SJSA1 (cell line): ENCODE data around the gene DOK4. TPM values are rescaled to one million over a fixed set of nuclear protein-coding genes. Genes with fewer than 3 reads are reported as not detected.

Experiments used
- DNase-seq, 2 experiments: peaks; one replicate each; pipeline ENCODE4 v3.0.0-alpha.2; 2015 to 2020; ENCODE audit warnings: low spot score in 2 of 2, low read depth in 1 of 2
- H3K27ac ChIP-seq: fragments of 250-450 bp; sonication (Bioruptor Pico); 2 replicates; pipeline ENCODE4 v1.5.1; 2020; ENCODE audit warnings: mild to moderate bottlenecking, moderate library complexity
- H3K27me3 ChIP-seq: fragments of 250-450 bp; sonication (Bioruptor Pico); replicated peaks from 2 replicates; pipeline ENCODE4 v1.5.1; 2020; ENCODE audit warnings: mild to moderate bottlenecking, moderate library complexity
- H3K36me3 ChIP-seq: fragments of 250-450 bp; sonication (Bioruptor Pico); 2 replicates; pipeline ENCODE4 v1.5.1; 2020; ENCODE audit warnings: mild to moderate bottlenecking
- H3K4me1 ChIP-seq: fragments of 250-450 bp; sonication (Bioruptor Pico); replicated peaks from 2 replicates; pipeline ENCODE4 v1.6.1; 2021; ENCODE audit warnings: mild to moderate bottlenecking
- H3K4me3 ChIP-seq: fragments of 250-450 bp; sonication (Bioruptor Pico); 2 replicates; pipeline ENCODE4 v1.5.1; 2020; ENCODE audit warnings: mild to moderate bottlenecking
- H3K9me3 ChIP-seq: fragments of 250-450 bp; sonication (Bioruptor Pico); replicated peaks from 2 replicates; pipeline ENCODE4 v1.5.1; 2020; ENCODE audit warnings: mild to moderate bottlenecking
- total RNA-seq: library from RNA; depleted of rRNA; stranded (reverse); fragments of >200 nt; shearing (Covaris generic); gene quantifications from 2 replicates; pipeline ENCODE4 v1.2.3, GENCODE V29; 2014

The DOK4 gene
- total RNA-seq, 1 experiment from 2014 or later: 5.6 TPM

DNA sequence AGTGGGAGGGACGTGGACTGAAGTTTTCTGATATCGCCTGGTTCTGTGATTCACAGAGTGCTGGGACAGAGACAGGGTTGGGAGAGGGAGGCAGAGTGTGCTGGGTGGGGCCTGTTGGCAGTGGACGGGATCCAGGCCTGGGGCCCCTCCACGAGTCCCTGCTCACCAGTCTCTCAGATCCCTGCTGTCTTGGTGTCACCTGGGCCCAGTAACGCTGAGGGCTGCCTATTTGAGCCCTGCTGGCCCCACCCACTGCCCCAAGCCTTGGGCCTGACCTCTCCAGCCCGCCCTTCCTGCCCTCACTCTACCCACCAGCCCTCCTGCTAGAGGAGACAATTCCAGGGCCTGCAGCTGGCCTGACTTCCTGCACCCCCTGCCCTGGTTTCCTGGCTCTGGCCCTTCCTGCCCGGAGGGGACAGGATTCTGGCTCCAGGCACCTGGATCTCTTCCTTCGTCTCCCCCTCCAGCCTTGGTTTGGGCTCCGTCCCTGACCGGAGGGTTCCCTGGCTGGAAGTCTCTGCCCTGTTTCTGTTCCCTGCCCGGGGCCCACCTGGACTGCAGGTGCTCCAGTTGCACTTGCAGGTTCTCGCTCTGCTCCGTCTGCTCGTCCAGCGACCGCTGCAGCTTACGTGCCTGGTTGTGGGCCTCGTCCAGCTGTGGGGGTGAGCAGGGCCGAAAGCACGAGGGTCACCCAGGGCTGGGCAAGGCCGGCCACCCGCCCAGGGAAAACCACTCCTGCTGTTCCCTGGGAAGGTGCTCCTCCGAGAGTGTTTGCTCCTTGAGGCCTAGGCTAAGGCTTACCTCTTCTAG, 28.7 kb upstream of the DOK4 start:
- peaks cover 4% of the 10 kb centered on the region; the same call in 1 of the 2 replicates for H3K4me1 ChIP-seq
- H3K27ac ChIP-seq: no peak overlapping the region
- no peak for DNase-seq
- H3K27me3 ChIP-seq: no peaks in the 10 kb centered on the region
- no peaks in the 10 kb centered on the region for H3K9me3 ChIP-seq
- H3K36me3 ChIP-seq: peaks cover 8% of the 10 kb centered on the region; the same call in 1 of the 2 replicates
- no peak overlapping the region for H3K4me3 ChIP-seq

DNA sequence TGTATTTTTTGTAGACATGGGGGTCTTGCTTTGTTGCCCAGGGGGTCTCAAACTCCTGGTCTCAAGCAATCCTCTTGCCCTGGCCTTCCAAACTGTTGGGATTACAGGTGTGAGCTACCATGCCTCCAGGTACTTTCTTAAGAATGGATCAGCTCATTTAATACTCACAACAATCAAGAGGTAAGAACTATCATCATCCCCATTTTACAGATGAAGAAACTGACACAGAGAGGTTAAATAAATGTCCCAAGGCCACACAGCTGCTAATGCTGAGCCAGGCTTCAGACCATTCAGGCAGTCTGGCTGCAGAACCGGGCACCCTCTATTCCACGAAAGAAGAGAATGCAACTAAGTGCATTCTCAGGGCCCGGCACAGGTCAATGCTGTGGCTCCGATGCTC, 28.1 kb upstream of the DOK4 start:
- DNase-seq: no peak
- no peaks in the 10 kb centered on the region for H3K27me3 ChIP-seq
- H3K9me3 ChIP-seq: no peaks in the 10 kb centered on the region
- H3K4me3 ChIP-seq: no peak overlapping the region
- peaks cover 8% of the 10 kb centered on the region; the same call in 1 of the 2 replicates for H3K36me3 ChIP-seq
- peaks cover 4% of the 10 kb centered on the region; the same call in 1 of the 2 replicates for H3K4me1 ChIP-seq
- H3K27ac ChIP-seq: no peak overlapping the region

GRCh38 chr16:57513371-57514102, 27.2 kb upstream of the DOK4 start:
- no peak for DNase-seq
- no peak overlapping the region for H3K4me3 ChIP-seq
- H3K36me3 ChIP-seq: peaks cover 8% of the 10 kb centered on the region; the same call in 1 of the 2 replicates
- no peaks in the 10 kb centered on the region for H3K9me3 ChIP-seq
- peaks cover 4% of the 10 kb centered on the region; the same call in 1 of the 2 replicates for H3K4me1 ChIP-seq
- no peaks in the 10 kb centered on the region for H3K27me3 ChIP-seq
- no peak overlapping the region for H3K27ac ChIP-seq

- DNase-seq: no peak
- Histone ChIP-seq H3K27me3 (no peaks in the 10 kb centered on the region), H3K4me3 (no peak overlapping the region), H3K9me3 (no peaks in the 10 kb centered on the region), H3K4me1 (peaks cover 4% of the 10 kb centered on the region; the same call in 1 of the 2 replicates), H3K27ac (no peak overlapping the region), H3K36me3 (peaks cover 4% of the 10 kb centered on the region; the same call in 1 of the 2 replicates)
These were observed 26.2 kb upstream of the DOK4 start for GRCh38 chr16:57512296-57513001.

GRCh38 chr16:57510016-57510871, 24.0 kb upstream of the DOK4 start:
- no peak for DNase-seq
- Histone ChIP-seq H3K27me3 (no peaks in the 10 kb centered on the region), H3K27ac (no peak overlapping the region), H3K4me1 (peaks cover 4% of the 10 kb centered on the region; the same call in 1 of the 2 replicates), H3K4me3 (no peak overlapping the region), H3K36me3 (peaks cover 4% of the 10 kb centered on the region; the same call in 1 of the 2 replicates), H3K9me3 (no peaks in the 10 kb centered on the region)

DNA sequence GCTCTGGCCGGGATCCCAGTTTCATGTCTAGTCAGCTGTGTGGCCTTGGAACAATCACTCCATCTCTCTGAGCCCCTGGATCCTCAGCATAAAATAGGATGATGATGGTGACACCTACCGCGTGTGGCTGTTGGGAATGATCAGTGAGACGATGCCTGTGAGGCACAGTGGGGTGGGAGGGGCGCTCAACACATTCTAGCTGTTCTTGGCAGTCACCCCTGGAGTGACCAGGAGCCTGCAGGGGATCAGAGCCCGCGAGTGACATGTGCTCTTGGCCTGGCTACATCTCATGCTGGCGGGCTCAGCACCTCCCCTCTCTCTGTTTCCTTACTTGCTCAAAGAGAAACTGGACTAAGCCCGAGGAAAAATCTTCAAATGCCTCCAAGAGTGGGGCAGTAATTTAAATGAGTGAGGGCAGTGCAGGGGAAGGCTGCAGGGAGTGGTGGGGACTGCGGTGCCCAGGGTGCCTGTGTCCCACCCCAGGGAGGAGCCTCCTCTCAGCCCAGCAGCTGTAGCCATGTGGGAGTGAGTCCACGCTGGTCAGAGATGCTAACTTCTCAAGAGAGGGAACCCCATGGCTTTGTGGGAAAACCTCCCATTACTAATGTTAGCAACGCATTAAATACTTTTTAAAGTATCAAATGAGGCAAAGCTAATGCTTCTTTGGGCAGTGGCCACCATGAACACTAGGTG, 23.1 kb upstream of the DOK4 start:
- Histone ChIP-seq H3K4me1 (peaks cover 4% of the 10 kb centered on the region; the same call in 1 of the 2 replicates), H3K36me3 (peaks cover 4% of the 10 kb centered on the region; the same call in 1 of the 2 replicates), H3K4me3 (no peak overlapping the region), H3K9me3 (no peaks in the 10 kb centered on the region), H3K27ac (no peak overlapping the region), H3K27me3 (no peaks in the 10 kb centered on the region)
- no peak for DNase-seq

DNA sequence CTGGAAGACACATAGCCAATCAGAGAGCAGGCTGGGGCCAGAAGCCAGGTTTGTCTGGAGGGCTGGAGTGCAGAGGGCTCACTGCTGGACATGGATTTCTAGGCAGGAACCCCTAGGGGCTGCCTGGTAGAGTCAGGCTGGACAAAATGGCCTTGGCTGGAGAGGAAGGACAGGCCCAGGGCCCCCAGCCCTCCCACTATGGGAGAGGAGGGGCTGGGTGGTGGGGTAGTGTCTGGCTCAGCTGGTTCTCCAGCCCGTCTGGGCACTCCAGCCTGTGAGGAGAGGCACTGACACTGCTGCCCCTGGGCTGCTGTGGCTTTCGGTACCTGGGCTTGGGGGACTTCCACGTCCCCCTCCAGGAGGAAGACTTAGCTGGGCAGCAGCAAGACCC, 21.7 kb upstream of the DOK4 start:
- Histone ChIP-seq H3K36me3 (no peaks in the 10 kb centered on the region; the same call in 1 of the 2 replicates), H3K4me3 (no peak overlapping the region), H3K27ac (no peak overlapping the region), H3K27me3 (no peaks in the 10 kb centered on the region), H3K9me3 (no peaks in the 10 kb centered on the region), H3K4me1 (no peaks in the 10 kb centered on the region)
- DNase-seq: no peak

- Histone ChIP-seq H3K27me3 (no peaks in the 10 kb centered on the region), H3K27ac (no peak overlapping the region)
These were observed 21.1 kb upstream of the DOK4 start for GRCh38 chr16:57507136-57508034.

DNA sequence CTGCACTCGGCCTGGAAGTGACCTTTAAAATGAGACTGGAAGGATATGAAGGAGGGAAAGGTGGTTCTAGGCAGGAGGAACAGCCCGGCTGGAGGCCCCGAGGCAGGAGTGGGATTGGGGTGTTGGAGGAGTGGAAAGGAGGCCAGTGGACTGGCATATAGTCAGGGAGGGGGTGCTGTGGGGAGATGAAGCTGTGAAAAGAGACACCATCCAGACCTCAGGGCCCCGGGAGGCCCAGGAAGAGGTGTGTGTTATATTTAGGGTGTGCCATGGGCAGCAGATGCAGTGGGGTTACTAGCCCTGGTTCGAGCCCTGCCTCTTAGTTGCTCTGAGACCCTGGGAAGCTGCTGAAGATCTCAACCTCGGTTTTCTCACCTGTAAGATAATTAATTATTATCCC, 18.9 kb upstream of the DOK4 start:
- DNase-seq: no peak
- Histone ChIP-seq H3K4me1 (peaks cover 21% of the 10 kb centered on the region), H3K36me3 (no peaks in the 10 kb centered on the region), H3K4me3 (no peak overlapping the region), H3K9me3 (no peaks in the 10 kb centered on the region), H3K27ac (no peak overlapping the region), H3K27me3 (no peaks in the 10 kb centered on the region)

More at GRCh38 chr16:57507136-57508034, 21.1 kb upstream of the DOK4 start:
- H3K9me3 ChIP-seq: no peaks in the 10 kb centered on the region
- no peaks in the 10 kb centered on the region; the same call in 1 of the 2 replicates for H3K36me3 ChIP-seq
- peaks cover under 1% of the 10 kb centered on the region; the same call in 1 of the 2 replicates for H3K4me1 ChIP-seq
- no peak overlapping the region for H3K4me3 ChIP-seq
- no peak for DNase-seq

- DNase-seq: no peak
- Histone ChIP-seq H3K27me3 (no peaks in the 10 kb centered on the region), H3K4me1 (peaks cover 28% of the 10 kb centered on the region), H3K36me3 (no peaks in the 10 kb centered on the region), H3K9me3 (no peaks in the 10 kb centered on the region), H3K27ac (no peak overlapping the region), H3K4me3 (no peak overlapping the region)
These were observed 18.2 kb upstream of the DOK4 start for GRCh38 chr16:57504491-57504890.

- Histone ChIP-seq H3K4me3 (no peak overlapping the region), H3K36me3 (no peaks in the 10 kb centered on the region), H3K9me3 (no peaks in the 10 kb centered on the region), H3K4me1 (peaks cover 30% of the 10 kb centered on the region), H3K27me3 (no peaks in the 10 kb centered on the region), H3K27ac (no peak overlapping the region)
- DNase-seq: no peak
These were observed 17.7 kb upstream of the DOK4 start for GRCh38 chr16:57504001-57504400.

DNA sequence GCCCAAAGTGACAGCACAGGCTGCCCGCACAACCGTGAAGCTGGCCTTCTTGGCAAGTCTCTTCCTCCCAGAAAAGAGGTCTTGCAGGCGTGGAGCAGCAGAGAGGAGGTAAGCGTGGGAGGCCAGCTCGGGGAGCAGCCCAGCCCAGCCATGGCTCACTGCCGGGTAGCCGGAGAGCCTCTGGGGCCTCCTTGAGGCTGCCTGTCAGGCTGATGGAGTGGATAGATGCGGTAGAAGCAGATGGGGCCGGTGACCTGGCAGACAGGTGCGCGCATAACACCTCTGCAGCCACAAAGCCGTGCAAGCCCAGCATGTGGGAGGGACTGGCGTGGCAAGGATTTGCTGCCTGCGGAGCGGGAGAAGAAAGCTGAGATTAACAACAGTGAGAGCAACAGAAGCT, 17.1 kb upstream of the DOK4 start:
- no peaks in the 10 kb centered on the region for H3K36me3 ChIP-seq
- no peak for DNase-seq
- H3K9me3 ChIP-seq: no peaks in the 10 kb centered on the region
- no peaks in the 10 kb centered on the region for H3K27me3 ChIP-seq
- no peak overlapping the region for H3K4me3 ChIP-seq
- peaks cover 30% of the 10 kb centered on the region for H3K4me1 ChIP-seq
- H3K27ac ChIP-seq: no peak overlapping the region
